Middle frontal gyrus (tissue), 1 donor: ENCODE measurements around the gene C20orf96.
A peak's percentile ranks its signal among the peaks of the same experiment; 100 is the strongest.
"Not testable (repeated sequence)": the region's sequence is repeated elsewhere in the genome, so short reads cannot be mapped to it uniquely, and the experiment has no call there.

Experiments used
- DNase-seq: peaks from one replicate; pipeline ENCODE4 v3.0.0-alpha.2; 2015; ENCODE audit warnings: low spot score; ENCODE audit errors: extremely low spot score

The C20orf96 gene, protein sequence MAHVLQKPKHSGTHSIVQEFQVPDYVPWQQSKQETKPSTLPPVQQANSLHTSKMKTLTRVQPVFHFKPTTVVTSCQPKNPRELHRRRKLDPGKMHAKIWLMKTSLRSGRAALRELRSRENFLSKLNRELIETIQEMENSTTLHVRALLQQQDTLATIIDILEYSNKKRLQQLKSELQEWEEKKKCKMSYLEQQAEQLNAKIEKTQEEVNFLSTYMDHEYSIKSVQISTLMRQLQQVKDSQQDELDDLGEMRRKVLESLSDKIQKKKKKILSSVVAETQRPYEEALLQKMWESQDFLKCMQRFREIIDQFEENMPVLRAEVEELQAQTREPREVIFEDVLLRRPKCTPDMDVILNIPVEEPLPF

GRCh38 chr20:290084-290831 lies at the start of gene C20orf96:
Gene C20orf96 (minus strand): TSS chr20:290750. CDS start chr20:290610, 140 bp downstream.
- peak; percentile 82 for DNase-seq

GRCh38 chr20:336040-336439 lies 45.5 kb upstream of the C20orf96 start:
- DNase-seq: not testable (repeated sequence)

DNA sequence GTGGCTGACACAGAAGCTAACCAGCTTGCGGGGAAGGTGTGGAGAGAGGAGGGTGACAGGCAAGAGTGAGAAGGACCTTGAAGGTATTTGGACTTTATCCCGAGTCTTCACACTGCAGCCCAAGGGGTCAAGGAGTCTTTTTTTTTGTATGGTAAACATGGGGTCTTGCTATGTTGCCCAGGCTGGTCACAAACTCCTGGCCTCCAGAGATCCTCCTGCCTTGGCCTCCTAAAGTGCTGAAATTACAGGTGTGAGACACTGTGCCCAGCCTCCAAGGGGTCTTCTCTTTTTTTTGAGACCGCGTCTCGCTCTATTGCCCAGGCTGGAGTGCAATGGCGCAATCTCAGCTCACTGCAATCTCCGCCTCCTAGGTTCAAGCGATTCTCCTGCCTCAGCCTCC lies 44.0 kb upstream of the C20orf96 start:
- no peak for DNase-seq

GRCh38 chr20:330233-331149 lies 39.9 kb upstream of the C20orf96 start:
- no peak for DNase-seq

GRCh38 chr20:329851-330232 lies 39.3 kb upstream of the C20orf96 start:
- no peak for DNase-seq

DNA sequence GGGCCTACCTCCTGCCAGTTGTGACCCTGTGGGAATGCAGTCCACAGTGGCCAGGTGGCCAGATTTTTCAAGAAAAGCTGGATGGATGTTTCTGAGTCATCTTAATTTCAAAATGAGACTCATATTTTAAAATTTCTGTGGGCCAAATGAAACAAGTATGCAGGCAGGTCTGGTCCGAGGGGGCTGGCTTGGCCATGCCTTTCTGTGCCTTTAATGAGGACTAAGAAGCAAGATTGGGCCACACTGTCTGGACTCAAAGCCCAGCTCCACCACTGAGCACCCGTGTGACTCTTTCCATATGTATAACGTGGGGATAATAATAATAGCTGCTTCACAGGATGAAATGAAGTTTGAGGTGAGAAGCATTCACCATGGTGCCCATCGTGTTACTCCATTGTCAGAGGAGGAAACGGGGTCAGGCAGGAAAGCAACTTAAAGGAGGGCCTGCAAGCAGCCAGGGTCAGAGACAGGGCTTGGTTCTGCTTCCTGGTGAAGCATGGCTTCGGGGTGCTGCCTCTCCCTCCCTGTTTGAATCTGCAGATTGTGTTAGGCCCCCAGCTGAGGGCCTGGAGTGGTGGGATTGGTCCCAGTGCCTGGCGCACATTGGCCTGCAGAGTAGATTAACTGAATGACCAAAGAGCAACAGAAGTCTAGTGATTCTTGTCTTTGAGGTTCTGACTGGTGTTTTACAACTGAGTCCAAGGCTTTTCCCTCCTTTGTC lies 38.6 kb upstream of the C20orf96 start:
- DNase-seq: no peak

DNA sequence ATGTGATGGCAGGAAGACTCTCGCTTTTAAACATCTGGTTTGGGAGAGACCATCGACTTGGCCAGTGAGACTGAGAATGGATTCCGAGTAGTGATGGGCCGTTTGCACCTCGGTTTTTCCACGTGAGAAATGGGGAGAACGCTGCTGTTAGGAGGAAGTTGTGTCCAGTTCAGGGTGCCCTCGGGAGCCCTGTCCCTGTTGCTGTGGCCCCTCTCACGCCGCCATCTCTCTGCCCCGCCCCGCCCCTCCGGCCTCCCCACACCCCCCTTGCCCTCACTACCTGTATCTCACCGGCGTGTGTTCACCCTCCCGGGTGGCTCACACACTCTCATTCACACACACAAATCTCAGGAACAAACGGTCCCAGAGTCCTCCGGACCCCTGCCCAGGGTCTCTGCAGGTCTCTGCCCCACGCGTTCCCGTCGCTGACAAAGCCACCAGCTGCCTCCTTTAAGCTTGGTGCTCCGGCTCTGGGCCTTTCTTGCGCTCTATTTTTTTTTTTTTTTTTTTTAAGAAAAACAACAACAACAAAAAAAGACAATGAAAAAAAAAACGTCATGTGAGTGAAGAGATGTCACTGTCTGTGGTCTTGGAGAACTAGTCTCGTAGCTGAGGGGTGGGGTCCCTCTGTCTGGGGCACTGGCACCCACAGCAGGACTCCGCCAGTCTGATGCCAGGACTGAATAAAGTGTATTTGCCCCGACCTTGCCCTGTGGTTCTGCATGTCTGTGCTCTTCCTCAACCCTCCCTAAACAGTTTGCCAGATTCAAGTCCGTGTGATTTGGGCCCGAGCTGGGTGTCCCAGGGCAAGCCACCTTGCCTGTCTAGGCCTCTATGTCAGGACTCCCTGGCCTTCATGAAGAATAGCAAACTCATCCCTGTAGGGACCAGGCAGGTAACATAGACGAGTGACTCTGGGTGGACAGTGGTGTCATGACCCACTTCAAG lies 37.8 kb upstream of the C20orf96 start:
- no peak for DNase-seq

DNA sequence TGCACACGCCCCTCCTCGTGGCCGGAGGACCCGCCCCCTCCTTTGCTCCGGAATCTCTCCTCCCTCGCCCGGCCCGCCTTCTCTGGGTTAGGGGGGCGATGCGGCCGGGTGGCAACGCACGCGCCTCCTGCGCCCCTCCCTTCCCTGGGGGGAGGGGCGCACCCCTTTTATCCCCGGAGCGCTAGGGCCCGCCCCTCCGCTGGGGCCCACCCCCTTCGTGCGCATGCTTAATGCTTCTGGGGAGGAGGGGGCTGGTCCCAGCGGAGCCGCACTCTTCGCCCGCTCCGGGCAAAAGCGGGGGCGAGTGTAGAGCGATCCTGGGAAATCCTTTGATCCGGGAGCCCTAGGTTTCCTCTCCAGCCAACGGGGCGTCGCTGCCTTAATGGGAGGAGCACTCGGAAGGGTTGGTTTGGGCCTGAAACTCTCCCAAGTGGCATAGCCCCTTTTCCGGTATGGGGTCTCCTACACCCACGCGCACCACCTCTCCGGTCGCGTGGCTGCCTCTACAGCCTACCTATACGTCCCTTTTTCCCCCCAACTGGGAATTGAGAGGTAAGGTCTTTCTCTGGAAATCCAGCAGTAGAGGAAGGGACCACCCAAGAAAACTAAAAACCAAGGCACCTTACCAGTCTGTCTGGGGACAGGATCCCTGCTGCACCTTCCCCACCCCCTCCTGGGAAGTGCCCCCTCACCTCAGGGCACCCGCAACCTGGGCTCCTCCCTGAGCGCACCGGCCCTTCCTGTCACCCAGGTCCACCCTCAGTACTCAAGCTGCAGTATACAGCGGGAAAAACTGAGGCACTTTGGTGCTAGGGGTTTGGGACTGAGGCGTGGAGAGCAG lies 36.9 kb upstream of the C20orf96 start:
- DNase-seq: peak; percentile 68

- DNase-seq: no peak
Observed at GRCh38 chr20:326645-327185, 36.2 kb upstream of the C20orf96 start.

GRCh38 chr20:325889-326644 lies 35.5 kb upstream of the C20orf96 start:
- DNase-seq: peak; percentile 40

DNA sequence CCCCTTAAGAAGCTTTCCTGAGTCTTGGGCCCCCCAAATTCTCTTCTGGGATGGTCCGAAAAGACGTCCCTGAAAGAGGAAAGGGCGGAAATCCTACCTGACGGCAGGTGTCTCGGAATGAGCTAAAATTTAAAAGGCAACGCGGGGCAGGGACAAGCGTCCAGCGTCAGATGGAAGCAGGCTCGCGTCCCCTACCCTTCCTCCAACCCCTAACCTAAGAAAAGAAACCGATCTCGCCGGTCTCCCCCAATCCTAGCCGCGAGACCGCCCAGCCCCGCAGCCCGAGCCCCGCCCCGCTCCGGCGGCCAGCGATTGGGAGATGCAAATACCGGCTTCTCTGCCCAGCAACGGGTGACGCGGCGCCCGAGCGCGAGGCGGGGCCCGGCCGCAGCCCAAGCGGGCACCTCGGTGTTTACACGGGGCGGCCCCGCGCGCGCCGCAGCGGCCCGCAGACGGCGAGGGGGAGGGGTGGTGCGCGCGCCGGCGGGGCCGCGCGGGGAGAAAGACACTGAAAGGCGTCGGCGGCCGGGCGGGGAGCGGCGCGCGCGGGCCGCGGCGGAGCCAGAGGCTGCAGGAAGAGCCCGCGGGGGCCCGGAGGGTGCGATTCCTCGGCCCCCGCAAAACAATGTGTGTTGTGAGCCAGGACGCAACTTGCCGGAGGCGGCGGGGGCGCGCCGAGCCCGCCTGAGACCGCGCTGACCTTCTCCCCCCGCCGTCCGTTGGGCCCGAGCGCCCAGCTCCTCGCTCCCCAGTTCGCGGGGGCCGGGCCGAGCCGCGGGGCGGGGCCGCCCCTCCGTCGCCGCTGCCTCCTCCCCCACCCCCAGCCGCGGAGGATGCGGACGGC lies 34.7 kb upstream of the C20orf96 start, which contains the start of gene SOX12:
Gene SOX12, plus strand, starts transcription at position 508 of the 844 bp plus-strand sequence. CDS start 373 bp downstream, outside the sequence.
- peak; percentile 93 for DNase-seq

DNA sequence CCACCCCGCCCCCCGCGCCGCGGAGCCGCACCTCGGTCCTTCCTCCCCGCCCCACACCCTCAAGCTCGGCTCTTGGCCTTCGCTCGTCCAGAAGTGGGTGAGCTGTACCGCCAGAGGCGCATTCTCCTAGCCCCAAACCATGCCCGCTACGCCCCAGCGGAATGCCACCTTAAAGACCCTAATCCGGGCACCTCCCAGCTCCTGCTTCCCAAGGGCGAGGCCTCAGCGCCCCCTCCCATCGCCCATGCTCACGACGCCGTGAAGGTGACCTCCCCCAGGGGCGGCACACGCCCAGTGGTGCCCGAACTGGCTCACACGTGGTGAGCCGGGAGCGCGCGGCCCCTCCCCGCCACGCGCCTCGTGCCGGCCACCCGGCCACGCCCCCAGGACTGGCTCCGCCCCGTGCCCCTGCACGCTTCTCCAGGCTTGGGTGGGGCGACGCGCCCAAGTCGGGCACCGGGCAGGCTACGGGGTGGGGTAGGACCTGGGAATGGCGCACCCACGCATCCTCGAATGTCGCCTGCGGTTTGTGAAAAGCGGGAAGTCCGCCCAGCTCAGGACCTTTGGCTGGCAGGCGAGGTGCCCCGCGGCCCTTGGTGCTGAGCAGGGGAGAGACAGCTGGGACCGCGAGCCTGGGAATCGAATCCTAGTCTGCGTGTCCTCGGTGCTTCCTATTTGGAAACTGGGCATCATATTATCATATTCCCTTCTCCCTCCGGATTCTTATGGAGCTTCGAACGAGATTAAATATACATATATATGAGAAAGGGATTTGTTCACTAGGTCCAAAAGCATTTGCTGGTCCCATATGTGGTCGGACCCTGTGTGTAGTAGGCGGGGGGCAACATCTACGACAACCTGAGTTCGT lies 33.9 kb upstream of the C20orf96 start:
- DNase-seq: peak; percentile 68

GRCh38 chr20:316316-317068 lies 25.9 kb upstream of the C20orf96 start:
- DNase-seq: no peak

- no peak for DNase-seq
Observed at GRCh38 chr20:313948-314347, 23.4 kb upstream of the C20orf96 start.

DNA sequence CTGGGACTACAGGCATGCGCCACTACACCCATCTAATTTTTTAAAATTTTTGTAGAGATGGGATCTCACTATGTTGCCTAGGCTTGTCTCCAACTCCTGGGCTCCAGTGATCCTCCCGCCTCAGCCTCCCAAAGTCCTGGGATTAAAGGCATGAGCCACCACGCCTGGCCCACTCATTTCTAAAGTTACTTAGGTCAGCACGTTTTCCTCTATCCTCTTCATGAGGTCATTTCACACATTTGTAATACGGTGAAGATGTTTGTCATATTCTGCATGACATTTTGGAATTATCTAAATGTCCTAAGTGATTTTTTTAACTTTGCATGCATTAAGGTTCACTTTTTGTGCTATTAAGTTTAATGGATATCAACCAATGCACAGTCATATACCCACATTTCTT lies 22.9 kb upstream of the C20orf96 start:
- DNase-seq: no peak
